ENCODE measurements around the gene DZANK1.
"Not testable (repeated sequence)": the region's sequence is repeated elsewhere in the genome, so short reads cannot be mapped to it uniquely, and the experiment has no call there.

DZANK1 gene

GRCh38 chr20:18466894-18467730, at the start of gene DZANK1, which contains the start of gene POLR3F:
Gene DZANK1, minus strand, starts transcription at chr20:18467030. Its CDS starts 1,672 bp downstream, at chr20:18465358.
Gene POLR3F, plus strand, starts transcription at chr20:18467390. Its CDS starts 117 bp downstream, at chr20:18467507.
- peak; percentile 82 for DNase-seq (ENCODE audit: low read depth)

- no peak for DNase-seq (ENCODE audit: low read depth)
These were observed 49.1 kb upstream of the DZANK1 start for GRCh38 chr20:18515973-18516372.

- DNase-seq (ENCODE audit: low read depth), result no peak
These were observed 47.3 kb upstream of the DZANK1 start for GRCh38 chr20:18514127-18514526.

- DNase-seq (ENCODE audit: low read depth), result no peak
These were observed 46.4 kb upstream of the DZANK1 start for GRCh38 chr20:18513208-18513607.

GRCh38 chr20:18511571-18511970, 44.7 kb upstream of the DZANK1 start:
- no peak for DNase-seq (ENCODE audit: low read depth)

- DNase-seq (ENCODE audit: low read depth), result peak; percentile 95
These were observed 40.7 kb upstream of the DZANK1 start, which contains the start of gene SEC23B for GRCh38 chr20:18507218-18508191. Gene SEC23B, plus strand, starts transcription at chr20:18507940. Its CDS starts 2,896 bp downstream, at chr20:18510836.

GRCh38 chr20:18506744-18507143, 39.9 kb upstream of the DZANK1 start:
- no peak for DNase-seq (ENCODE audit: low read depth)

GRCh38 chr20:18504479-18505060, 37.7 kb upstream of the DZANK1 start:
- DNase-seq (ENCODE audit: low read depth), result no peak

GRCh38 chr20:18501672-18502071, 34.8 kb upstream of the DZANK1 start:
- DNase-seq (ENCODE audit: low read depth), result not testable (repeated sequence)

GRCh38 chr20:18497603-18498002, 30.8 kb upstream of the DZANK1 start:
- DNase-seq (ENCODE audit: low read depth), result no peak

- DNase-seq (ENCODE audit: low read depth), result peak; percentile 54
These were observed 30.1 kb upstream of the DZANK1 start, which contains the start of gene RBBP9 for GRCh38 chr20:18496740-18497592. Gene RBBP9, minus strand, starts transcription at chr20:18497225. Its CDS starts 58 bp downstream, at chr20:18497167.

GRCh38 chr20:18496042-18496441, 29.2 kb upstream of the DZANK1 start:
- DNase-seq (ENCODE audit: low read depth), result no peak

GRCh38 chr20:18488301-18488700, 21.5 kb upstream of the DZANK1 start:
- no peak for DNase-seq (ENCODE audit: low read depth)

- no peak for DNase-seq (ENCODE audit: low read depth)
These were observed 14.8 kb upstream of the DZANK1 start for GRCh38 chr20:18481596-18481995.

GRCh38 chr20:18477821-18478220, 11.0 kb upstream of the DZANK1 start:
- DNase-seq (ENCODE audit: low read depth), result no peak

GRCh38 chr20:18477218-18477617, 10.4 kb upstream of the DZANK1 start:
- DNase-seq (ENCODE audit: low read depth), result no peak

GRCh38 chr20:18466574-18466893, 296 bp downstream of the DZANK1 start:
- DNase-seq (ENCODE audit: low read depth), result no peak

- DNase-seq (ENCODE audit: low read depth), result no peak
These were observed 1.2 kb downstream of the DZANK1 start for GRCh38 chr20:18465536-18466200.

- DNase-seq (ENCODE audit: low read depth), result no peak
These were observed 10.2 kb downstream of the DZANK1 start for GRCh38 chr20:18456600-18456999.

GRCh38 chr20:18443886-18444285, 22.9 kb downstream of the DZANK1 start:
- DNase-seq (ENCODE audit: low read depth), result no peak

- no peak for DNase-seq (ENCODE audit: low read depth)
These were observed 26.4 kb downstream of the DZANK1 start for GRCh38 chr20:18440403-18440802.

All from stimulated activated CD8-positive, alpha-beta memory T cell treated with anti-CD3 and anti-CD28 coated beads, Interleukin-7, amount 100 ng/mL, for 24 hours (primary cell).